ENCODE measurements around the gene GRID1.

GRCh38 chr10:86138551-86139065 is 228.0 kb downstream of the GRID1 start:
- TF ChIP-seq, protein P1, sequence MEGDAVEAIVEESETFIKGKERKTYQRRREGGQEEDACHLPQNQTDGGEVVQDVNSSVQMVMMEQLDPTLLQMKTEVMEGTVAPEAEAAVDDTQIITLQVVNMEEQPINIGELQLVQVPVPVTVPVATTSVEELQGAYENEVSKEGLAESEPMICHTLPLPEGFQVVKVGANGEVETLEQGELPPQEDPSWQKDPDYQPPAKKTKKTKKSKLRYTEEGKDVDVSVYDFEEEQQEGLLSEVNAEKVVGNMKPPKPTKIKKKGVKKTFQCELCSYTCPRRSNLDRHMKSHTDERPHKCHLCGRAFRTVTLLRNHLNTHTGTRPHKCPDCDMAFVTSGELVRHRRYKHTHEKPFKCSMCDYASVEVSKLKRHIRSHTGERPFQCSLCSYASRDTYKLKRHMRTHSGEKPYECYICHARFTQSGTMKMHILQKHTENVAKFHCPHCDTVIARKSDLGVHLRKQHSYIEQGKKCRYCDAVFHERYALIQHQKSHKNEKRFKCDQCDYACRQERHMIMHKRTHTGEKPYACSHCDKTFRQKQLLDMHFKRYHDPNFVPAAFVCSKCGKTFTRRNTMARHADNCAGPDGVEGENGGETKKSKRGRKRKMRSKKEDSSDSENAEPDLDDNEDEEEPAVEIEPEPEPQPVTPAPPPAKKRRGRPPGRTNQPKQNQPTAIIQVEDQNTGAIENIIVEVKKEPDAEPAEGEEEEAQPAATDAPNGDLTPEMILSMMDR (IDR thresholded peaks at IDR 0.05) = no peak
- no peak for TF ChIP-seq POLR2A (IDR thresholded peaks at IDR 0.05)
- TF ChIP-seq POLR2AphosphoS5 (IDR thresholded peaks at IDR 0.05) = no peak

Measured in breast epithelium (tissue), 3 donors.